Right renal cortex interstitium (tissue), 3 donors: Measurements from ENCODE around the gene KLRC4. TPM values are rescaled to one million over a fixed set of nuclear protein-coding genes. Genes with fewer than 3 reads are reported as not detected.

Source experiments
- polyA plus RNA-seq, 3 donors: library from polyadenylated mRNA; unstranded; fragments of 120-200 nt; gene quantifications; one replicate each; pipeline ENCODE4 v1.2.1, GENCODE V29; 2013; ENCODE audit not compliant: insufficient read length in 3 of 3

The KLRC4 gene
- polyA plus RNA-seq, 3 donors = not detected

Other genes starting within 250 kb of the KLRC4 start
- gene OLR1, start 237.6 kb downstream of the KLRC4 start, polyA plus RNA-seq = 1 to 10 TPM; 1.1 to 1.4 (median 1.2) TPM
- gene TMEM52B, start 230.7 kb downstream of the KLRC4 start, polyA plus RNA-seq = 100 to 1,000 TPM; 173 to 203 (median 186) TPM
- gene GABARAPL1, start 196.9 kb downstream of the KLRC4 start, polyA plus RNA-seq = 10 to 100 TPM; 73.3 to 91.9 (median 84.5) TPM
- under 1 TPM; 0.47 to 0.80 (median 0.64) TPM for gene KLRD1, start 101.9 kb downstream of the KLRC4 start, polyA plus RNA-seq
- gene KLRK1, start 19.7 kb downstream of the KLRC4 start, polyA plus RNA-seq = under 1 TPM; 0.23 to 0.87 (median 0.46) TPM
- gene KLRC3, start 10.8 kb upstream of the KLRC4 start, polyA plus RNA-seq = under 1 TPM; 0.18 to 0.47 (median 0.20) TPM
- under 1 TPM in 1 of 3 donors, not detected in 2; 0.54 TPM for gene KLRC2, start 26.3 kb upstream of the KLRC4 start, polyA plus RNA-seq
- gene KLRC1, start 43.6 kb upstream of the KLRC4 start, polyA plus RNA-seq = 1 to 10 TPM in 1 of 3 donors, under 1 TPM in 2; 0.42 to 1.8 (median 0.81) TPM
- 1 to 10 TPM; 1.4 to 8.7 (median 2.0) TPM for gene EIF2S3B, start 96.1 kb upstream of the KLRC4 start, polyA plus RNA-seq
- gene MAGOHB, start 203.9 kb upstream of the KLRC4 start, polyA plus RNA-seq = 10 to 100 TPM; 36.4 to 46.6 (median 42.9) TPM